GM19455 (cell line): ENCODE results near the gene GLMN.

Experiments
- ATAC-seq: cut with Tn5 transposase; IDR thresholded peaks from one replicate; pipeline ENCODE4 v1.9.1; 2021; ENCODE audit not compliant: unreplicated experiment

GLMN gene

DNA sequence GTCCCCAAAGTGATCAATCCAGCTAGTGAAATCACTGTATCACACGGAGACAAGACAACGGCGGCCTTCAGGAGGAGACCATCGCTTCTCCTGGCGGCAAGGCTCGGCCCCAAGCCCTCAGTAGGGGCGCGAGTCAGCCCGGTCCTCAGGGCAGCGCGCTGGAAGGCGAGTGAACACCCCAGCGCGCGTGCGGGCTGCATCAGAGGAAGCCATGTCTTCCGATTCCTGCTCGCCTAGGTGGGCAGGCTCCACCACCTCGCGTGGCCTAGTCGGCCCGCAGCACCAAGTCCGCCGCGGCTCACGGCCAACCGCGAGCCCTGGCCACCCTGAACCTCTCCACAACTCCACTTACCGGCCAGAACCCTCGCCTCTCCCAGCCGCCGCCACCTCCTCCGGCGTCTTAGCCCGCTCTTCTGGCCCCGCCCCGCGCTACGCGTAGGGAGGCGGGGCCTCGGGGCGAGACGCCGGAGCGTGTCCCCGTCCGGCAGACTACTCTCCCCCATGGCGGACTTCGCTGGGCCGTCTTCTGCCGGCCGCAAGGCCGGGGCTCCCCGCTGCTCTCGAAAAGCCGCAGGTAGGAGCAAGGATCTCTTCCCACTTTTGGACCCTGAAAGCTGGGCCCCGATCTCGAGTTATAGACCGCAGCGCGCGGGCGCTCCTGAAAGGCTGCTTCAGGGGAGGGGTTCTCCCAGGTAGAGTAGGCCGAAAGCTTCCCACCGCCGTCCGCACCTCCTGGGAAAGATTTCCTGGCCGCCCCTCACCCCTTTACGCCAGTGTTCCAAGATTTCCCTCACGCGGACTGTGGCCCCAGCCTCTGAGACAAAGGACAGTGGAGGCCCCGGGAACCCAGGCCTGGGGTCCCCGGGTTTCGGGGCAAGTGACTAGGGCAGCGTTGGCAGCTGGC lies at the start of gene GLMN, which contains the start of gene RPAP2:
Gene GLMN, minus strand, starts transcription at position 415 of the 904 bp plus-strand sequence. CDS start 988 bp downstream, outside the sequence.
Gene RPAP2, plus strand, starts transcription at position 487 of the 904 bp plus-strand sequence. Its CDS starts 15 bp downstream, at position 502.
- peak; percentile 99 for ATAC-seq

- no peak for ATAC-seq
Observed at GRCh38 chr1:92346866-92347640, 48.3 kb upstream of the GLMN start.

DNA sequence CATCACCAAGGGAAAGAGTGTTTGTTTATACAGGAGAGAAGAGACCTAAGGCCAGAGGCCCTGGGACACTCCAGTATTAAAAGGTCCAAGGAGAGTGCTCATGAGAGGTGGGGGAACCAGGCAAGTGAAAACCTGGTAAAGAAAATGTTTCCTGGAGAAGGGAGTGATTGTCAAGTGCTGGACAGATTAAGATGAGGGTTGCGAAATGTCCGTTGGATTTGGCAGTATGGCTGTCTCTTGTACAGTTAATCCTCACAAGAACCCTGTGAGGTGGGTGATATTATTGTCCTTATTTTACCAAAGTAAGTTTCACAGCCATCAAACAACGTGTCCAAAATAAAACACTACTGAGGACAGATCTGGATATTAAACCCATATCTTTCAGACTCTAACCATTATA lies 44.3 kb upstream of the GLMN start:
- no peak for ATAC-seq

DNA sequence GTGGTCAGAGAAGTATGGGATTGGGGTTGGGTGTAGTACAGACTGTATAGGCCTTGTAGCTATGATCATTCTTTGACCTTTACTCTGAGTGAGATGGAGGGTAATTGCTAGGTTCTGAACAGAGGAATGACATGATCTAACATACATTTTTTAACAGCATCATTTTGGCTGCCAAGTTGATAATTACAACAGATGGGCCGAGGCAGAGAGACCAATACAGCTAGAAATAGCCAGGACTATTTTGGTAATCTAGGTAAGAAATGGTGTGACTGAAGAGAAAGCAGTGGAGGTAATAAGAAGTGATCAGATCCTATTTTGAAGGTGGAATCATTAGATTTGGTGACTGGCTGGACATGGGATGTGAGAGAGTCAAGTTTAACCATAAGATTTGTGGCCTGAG lies 43.6 kb upstream of the GLMN start:
- ATAC-seq, result no peak

GRCh38 chr1:92340154-92340553 lies 41.4 kb upstream of the GLMN start:
- ATAC-seq, result no peak

DNA sequence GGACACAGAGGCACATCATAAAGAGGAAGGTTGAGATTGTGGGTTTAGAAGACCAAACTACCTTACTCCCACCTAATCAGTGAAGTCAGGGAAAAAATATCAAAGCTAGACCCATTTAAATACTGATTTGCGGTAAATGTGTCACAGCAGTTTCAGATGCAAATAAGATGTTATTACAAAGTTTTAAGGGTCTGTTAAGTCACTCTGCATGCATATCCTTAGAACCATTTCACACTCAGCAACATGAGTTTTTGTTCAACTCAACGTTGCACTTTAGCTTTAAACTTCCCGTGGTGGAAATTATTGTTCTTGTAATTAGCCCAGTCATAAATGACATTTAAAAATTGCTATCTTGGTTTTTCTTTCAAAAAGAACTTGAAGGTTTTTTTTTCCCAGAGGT lies 34.9 kb upstream of the GLMN start:
- ATAC-seq, result no peak

DNA sequence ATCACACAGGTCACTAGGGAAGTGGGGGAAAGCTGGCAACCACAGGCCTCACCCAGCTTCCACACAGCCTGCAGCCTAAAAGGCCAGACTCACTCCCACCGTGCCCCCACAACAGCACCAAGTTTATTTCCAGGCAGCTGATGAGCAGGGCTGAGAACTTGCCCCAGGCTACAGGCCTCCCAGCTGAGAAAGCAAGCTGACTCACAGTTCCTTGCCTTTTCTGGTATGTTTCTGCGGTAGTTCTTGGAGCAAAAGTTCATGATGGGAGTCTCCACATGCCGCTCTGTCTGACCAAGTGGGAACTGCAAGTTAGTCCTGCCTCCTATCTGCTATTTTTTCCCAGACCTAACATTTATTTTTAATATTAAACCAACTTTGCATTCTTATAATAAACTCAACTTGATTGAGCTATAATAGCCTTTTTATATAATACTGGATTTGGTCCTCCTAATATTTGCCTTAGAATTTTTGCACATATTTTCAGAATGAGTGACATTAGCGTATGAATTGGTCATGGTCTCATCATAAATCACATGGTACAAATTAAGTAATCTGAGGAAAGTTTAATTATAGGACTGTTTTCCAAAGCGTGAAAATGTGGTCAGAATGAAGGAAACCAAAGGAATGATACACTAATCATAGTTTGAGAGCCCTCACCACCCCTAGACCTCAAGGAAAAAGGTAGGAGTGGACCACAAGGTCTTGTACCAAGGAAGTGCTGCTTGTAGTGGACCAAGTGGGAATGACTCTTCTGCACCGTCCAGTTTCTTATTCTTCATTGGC lies 30.8 kb upstream of the GLMN start:
- ATAC-seq, result no peak

GRCh38 chr1:92327794-92328193 lies 29.0 kb upstream of the GLMN start:
- no peak for ATAC-seq

DNA sequence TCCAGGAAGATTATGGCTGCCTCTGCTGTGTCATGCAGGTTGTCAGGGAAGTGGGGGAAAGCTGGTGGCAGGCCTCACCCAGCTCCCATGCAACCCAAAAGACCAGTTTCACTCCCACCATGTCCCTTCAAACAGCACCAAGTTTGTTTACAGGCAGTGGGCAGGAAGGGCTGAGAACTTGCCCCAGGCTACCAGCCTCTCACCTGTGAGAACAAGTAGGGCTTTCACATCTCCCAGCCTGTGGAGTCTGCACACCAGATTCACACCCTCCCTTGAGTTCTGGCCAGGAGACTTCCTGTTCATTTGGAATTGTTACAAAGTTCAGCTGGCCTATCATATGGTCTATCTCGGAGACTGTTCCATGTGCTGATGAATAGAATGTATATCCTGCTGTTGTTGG lies 27.9 kb upstream of the GLMN start:
- ATAC-seq, result no peak

DNA sequence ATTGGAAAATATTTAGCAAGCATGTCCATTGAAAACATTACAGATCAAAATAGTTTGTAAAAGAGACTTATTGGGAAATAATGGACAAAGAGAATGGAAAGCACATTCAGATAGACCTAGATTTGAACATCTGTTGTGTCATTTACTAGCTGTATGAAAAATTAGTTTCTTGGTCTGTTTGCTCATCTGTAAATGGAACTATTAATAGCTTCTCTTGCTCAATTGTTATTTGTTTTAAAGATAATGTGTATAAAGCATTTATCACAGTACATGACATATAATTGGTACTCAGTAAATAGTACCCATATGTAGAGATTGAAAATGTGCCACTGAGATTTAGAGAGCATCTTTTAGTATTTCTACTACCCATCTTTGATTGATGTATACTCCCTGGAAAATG lies 26.0 kb upstream of the GLMN start:
- no peak for ATAC-seq

GRCh38 chr1:92323473-92324453 lies 25.0 kb upstream of the GLMN start:
- no peak for ATAC-seq

- no peak for ATAC-seq
Observed at GRCh38 chr1:92317836-92318493, 19.2 kb upstream of the GLMN start.

DNA sequence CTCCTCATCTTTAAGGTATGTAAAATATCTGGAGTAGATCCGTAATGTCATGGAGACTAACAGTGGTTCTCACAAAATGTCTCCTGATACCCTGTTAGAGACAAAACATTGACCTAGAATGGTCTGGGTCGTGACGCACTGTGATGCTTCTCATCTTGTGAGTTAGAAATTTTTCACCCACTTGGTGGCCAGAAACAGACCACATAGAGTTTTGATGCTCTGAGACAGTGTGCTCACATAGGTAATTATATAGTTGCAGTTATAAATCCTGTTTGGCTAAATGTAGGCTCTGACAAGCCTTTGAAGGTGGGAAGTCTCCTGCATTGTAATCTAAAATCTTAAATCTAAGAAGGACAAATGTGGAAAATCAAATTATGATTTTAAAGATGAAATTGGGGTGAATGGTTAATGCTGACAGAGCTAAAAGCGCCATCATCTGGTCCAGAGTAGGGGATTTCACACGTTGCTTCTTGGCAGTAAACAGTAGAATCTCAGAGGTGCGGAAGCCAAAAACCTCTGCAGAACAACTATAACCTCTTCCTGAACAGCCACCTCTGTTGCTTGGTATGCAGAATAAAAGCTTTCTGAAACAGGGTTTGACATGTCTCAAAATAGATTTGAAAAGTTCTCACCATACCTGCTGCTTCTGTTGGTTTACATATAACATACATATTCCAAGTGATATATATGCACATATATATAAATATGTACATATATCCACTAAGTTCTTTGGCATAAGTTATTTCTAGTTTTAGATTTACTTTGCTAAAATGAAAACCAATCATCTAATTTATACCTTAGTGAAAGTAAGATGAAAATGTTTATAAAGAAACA lies 17.2 kb upstream of the GLMN start:
- no peak for ATAC-seq

DNA sequence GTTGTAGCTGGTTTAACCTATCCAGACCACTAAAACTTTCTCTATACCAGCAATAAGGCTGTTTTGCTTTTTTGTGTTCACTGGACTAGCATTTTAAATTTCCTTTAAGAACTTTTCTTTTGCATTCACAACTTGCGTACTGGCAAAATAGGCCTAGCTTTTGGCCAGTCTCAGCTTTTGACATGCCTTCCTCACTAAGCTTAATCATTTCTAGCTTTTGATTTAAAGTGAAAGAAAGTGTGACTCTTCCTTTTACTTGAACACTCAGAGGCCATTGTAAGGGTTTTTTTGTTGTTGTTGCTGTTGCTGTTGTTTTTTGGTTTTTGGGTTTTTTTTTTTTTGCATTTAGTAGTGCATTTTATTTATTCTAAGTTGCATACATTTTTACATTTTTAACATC lies 15.2 kb upstream of the GLMN start:
- no peak for ATAC-seq

DNA sequence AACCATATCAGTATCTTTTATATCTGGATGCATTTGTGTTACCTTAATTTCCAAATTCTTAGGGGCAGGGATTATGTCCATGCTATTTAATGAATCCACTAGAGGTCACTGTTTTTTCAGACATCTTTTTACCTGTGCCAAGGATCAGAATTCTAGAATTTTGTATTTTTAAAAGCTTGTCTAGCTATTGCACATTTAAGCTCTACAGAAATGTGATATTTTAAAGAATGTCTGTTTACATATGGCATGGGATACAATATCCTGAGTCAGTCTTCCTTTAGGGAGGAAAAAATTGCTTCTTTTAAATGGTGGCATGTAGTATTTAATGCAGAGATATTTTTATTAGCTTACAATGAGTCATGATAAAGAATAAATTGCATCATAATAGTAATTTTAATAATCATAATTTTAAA lies 11.4 kb upstream of the GLMN start:
- ATAC-seq, result no peak

DNA sequence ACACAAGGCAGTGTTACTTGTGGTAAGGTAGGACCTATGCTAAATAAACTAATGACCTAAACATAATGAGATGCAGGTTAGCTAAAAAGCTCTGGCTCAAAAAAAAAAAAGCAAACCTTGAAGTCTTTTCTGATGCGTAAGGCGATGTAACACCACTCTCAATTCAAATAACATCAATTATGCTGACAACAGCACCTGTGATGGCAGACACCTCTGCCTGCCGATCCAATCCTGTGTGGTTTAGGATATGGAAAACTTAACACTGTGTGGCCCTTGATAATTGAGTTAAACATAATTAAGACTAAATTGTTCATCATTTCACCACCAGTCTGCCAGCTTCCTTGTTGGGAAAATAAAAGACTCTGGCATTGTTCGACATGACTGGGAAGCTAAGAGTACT lies 9.2 kb upstream of the GLMN start:
- ATAC-seq, result no peak

GRCh38 chr1:92306020-92306419 lies 7.2 kb upstream of the GLMN start:
- ATAC-seq, result no peak

DNA sequence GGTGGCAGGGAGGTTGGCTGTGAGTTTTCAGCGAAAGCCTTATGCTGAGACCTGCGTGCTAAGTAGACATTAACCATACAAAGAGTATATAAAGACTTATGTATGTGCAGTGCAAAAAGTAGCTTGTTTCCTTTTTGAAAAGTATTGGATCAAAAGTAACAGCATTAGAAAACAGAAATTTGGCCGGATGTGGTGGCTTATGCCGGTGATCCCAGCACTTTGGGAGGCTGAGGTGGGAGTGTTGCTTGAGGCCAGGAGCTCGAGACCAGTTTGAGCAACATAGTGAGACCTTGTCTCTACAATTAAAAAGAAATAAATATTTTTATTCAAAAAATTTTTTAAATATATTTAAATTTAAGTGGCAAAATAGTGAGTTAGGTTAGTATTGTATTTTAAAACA lies 2.2 kb upstream of the GLMN start:
- no peak for ATAC-seq
